IMR-90 (cell line): ENCODE data around the gene LTBP4. TPM values are rescaled to one million over a fixed set of nuclear protein-coding genes. Genes with fewer than 3 reads are reported as not detected.

Experiments used
- ATAC-seq: fragments of 200-7000 bp; cut with Tn5 transposase; 2 replicates; pipeline ENCODE4 v1.9.1; 2020; ENCODE audit warnings: low read depth, mild to moderate bottlenecking, moderate library complexity
- BruUV-seq: library from RNA; stranded (reverse); fragments of 400-500 nt; replicated peaks from 2 replicates; lab custom pipeline; 2021; lab: Mats Ljungman, UMichigan
- CTCF ChIA-PET: fragments of 300-600 bp; formaldehyde crosslinking; extraction: SDS; loops from one replicate; lab custom pipeline; 2021; ENCODE audit warnings: antibody characterized with exemption; lab: Yijun Ruan, JAX
- POLR2A ChIA-PET: fragments of 300-600 bp; sonication (Branson Sonifier 250); formaldehyde crosslinking; loops from one replicate; lab custom pipeline; 2022; ENCODE audit warnings: antibody characterized with exemption; ENCODE audit not compliant: unreplicated experiment; lab: Charles Lee
- DNase-seq: peaks from one replicate; pipeline ENCODE4 v3.0.0; 2013
- H2AFZ ChIP-seq: replicated peaks from 2 replicates; pipeline ENCODE3; 2013; ENCODE audit warnings: low read length, mild to moderate bottlenecking; ENCODE audit not compliant: poor library complexity
- H2AK5ac ChIP-seq: 2 replicates; pipeline ENCODE4 v1.6.1; 2013; ENCODE audit warnings: low read depth, low read length, inconsistent platforms
- H2AK9ac ChIP-seq: replicated peaks from 2 replicates; pipeline ENCODE3; 2013; ENCODE audit warnings: mild to moderate bottlenecking, low read depth, low read length, moderate library complexity; ENCODE audit not compliant: poor library complexity
- H2BK120ac ChIP-seq: 2 replicates; pipeline ENCODE4 v1.6.1; 2013; ENCODE audit warnings: low read depth, low read length, inconsistent platforms
- H2BK15ac ChIP-seq: 3 replicates; pipeline ENCODE4 v1.6.1; 2013; ENCODE audit warnings: low read depth, low read length, inconsistent platforms
- H2BK20ac ChIP-seq: 2 replicates; pipeline ENCODE4 v1.6.1; 2013; ENCODE audit warnings: low read depth, mild to moderate bottlenecking, inconsistent platforms, low read length, moderate library complexity
- H2BK5ac ChIP-seq: 2 replicates; pipeline ENCODE4 v1.6.1; 2013; ENCODE audit warnings: mild to moderate bottlenecking, low read depth, low read length, inconsistent platforms; ENCODE audit not compliant: poor library complexity, severe bottlenecking
- H3K14ac ChIP-seq: replicated peaks from 2 replicates; pipeline ENCODE4 v1.6.1; 2013; ENCODE audit warnings: low read depth, low read length, inconsistent platforms
- H3K18ac ChIP-seq: 2 replicates; pipeline ENCODE4 v1.6.1; 2013; ENCODE audit warnings: low read depth, low read length, control low read depth
- H3K23ac ChIP-seq: 2 replicates; pipeline ENCODE4 v1.6.1; 2013; ENCODE audit warnings: low read depth, low read length, inconsistent platforms
- H3K27ac ChIP-seq: 2 replicates; pipeline ENCODE4 v1.5.1; 2013; ENCODE audit warnings: mild to moderate bottlenecking, control low read depth, low read length; ENCODE audit not compliant: insufficient read depth
- H3K27me3 ChIP-seq: 2 replicates; pipeline ENCODE4 v1.6.1; 2013; ENCODE audit warnings: low read length; ENCODE audit not compliant: control insufficient read depth, insufficient read depth
- H3K36me3 ChIP-seq: 2 replicates; pipeline ENCODE4 v1.6.1; 2013; ENCODE audit warnings: low read length, mixed read lengths; ENCODE audit not compliant: control insufficient read depth, insufficient read depth
- H3K4ac ChIP-seq: 2 replicates; pipeline ENCODE4 v1.6.1; 2013; ENCODE audit warnings: low read depth, low read length, inconsistent platforms
- H3K4me1 ChIP-seq: 2 replicates; pipeline ENCODE4 v1.6.1; 2013; ENCODE audit warnings: low read length, mixed read lengths; ENCODE audit not compliant: control insufficient read depth, insufficient read depth
- H3K4me2 ChIP-seq: 2 replicates; pipeline ENCODE4 v1.6.1; 2013; ENCODE audit warnings: low read depth, mild to moderate bottlenecking, control low read depth, low read length, moderate library complexity
- H3K4me3 ChIP-seq: 2 replicates; pipeline ENCODE4 v1.5.1; 2013; ENCODE audit warnings: low read depth, mild to moderate bottlenecking, control low read depth, low read length, moderate library complexity; ENCODE audit not compliant: insufficient read depth
- H3K56ac ChIP-seq: 2 replicates; pipeline ENCODE4 v1.6.1; 2013; ENCODE audit warnings: low read length, inconsistent platforms; ENCODE audit not compliant: insufficient read depth; ENCODE audit errors: extremely low read depth
- H3K79me1 ChIP-seq, 2 experiments: 2 replicates each; pipeline ENCODE4 v1.6.1; 2013; ENCODE audit warnings: low read length in 2 of 2, inconsistent platforms in 1 of 2, low read depth in 1 of 2
- H3K9ac ChIP-seq: 2 replicates; pipeline ENCODE4 v1.6.1; 2013; ENCODE audit warnings: low read depth, low read length, control low read depth
- H3K9me1 ChIP-seq: 2 replicates; pipeline ENCODE4 v1.6.1; 2013; ENCODE audit warnings: low read length, inconsistent platforms; ENCODE audit not compliant: insufficient read depth
- H3K9me3 ChIP-seq: 2 replicates; pipeline ENCODE4 v1.6.1; 2013; ENCODE audit warnings: low read length; ENCODE audit not compliant: control insufficient read depth, insufficient read depth
- H4K20me1 ChIP-seq: 2 replicates; pipeline ENCODE4 v1.6.1; 2013; ENCODE audit warnings: low read length, inconsistent platforms; ENCODE audit not compliant: insufficient read depth
- H4K5ac ChIP-seq: 2 replicates; pipeline ENCODE4 v1.6.1; 2013; ENCODE audit warnings: mild to moderate bottlenecking, low read depth, low read length, control low read depth
- H4K8ac ChIP-seq, 2 experiments: 2 replicates each; pipeline ENCODE4 v1.6.1; 2013; ENCODE audit warnings: low read depth in 2 of 2, low read length in 2 of 2, control low read depth in 1 of 2, inconsistent platforms in 1 of 2
- H4K91ac ChIP-seq: 2 replicates; pipeline ENCODE4 v1.6.1; 2013; ENCODE audit warnings: low read depth, low read length, inconsistent platforms; ENCODE audit not compliant: insufficient read depth
- BHLHE40 ChIP-seq: fragments of 150-350 bp; IDR thresholded peaks from 2 replicates; pipeline ENCODE4 v1.6.1; 2016; ENCODE audit warnings: mild to moderate bottlenecking, low read depth, low read length
- CEBPB ChIP-seq: IDR thresholded peaks from 2 replicates; pipeline ENCODE4 v1.6.1; 2012; ENCODE audit warnings: low read depth, low read length, improper control_type of control experiment
- CHD1 ChIP-seq: IDR thresholded peaks from 2 replicates; pipeline ENCODE4 v1.6.1; 2012; ENCODE audit warnings: low read depth, low read length, improper control_type of control experiment
- FOS ChIP-seq: fragments of 150-350 bp; IDR thresholded peaks from 2 replicates; pipeline ENCODE4 v1.6.1; 2016; ENCODE audit warnings: low read depth, low read length
- MAFK ChIP-seq: IDR thresholded peaks from 2 replicates; pipeline ENCODE4 v1.6.1; 2012; ENCODE audit warnings: low read depth, low read length, improper control_type of control experiment
- MAZ ChIP-seq: IDR thresholded peaks from 2 replicates; pipeline ENCODE4 v1.6.1; 2012; ENCODE audit warnings: low read depth, mild to moderate bottlenecking, low read length, improper control_type of control experiment, moderate library complexity, borderline replicate concordance
- MXI1 ChIP-seq: IDR thresholded peaks from 2 replicates; pipeline ENCODE4 v1.6.1; 2012; ENCODE audit warnings: low read depth, mild to moderate bottlenecking, low read length, moderate library complexity, borderline replicate concordance
- POLR2A ChIP-seq: IDR thresholded peaks from 2 replicates; pipeline ENCODE4 v1.6.1; 2012; ENCODE audit warnings: mild to moderate bottlenecking, low read depth, low read length
- RAD21 ChIP-seq: IDR thresholded peaks from 2 replicates; pipeline ENCODE4 v1.6.1; 2012; ENCODE audit warnings: low read length, improper control_type of control experiment
- SMC3 ChIP-seq: fragments of 150-350 bp; IDR thresholded peaks from 2 replicates; pipeline ENCODE4 v1.6.1; 2016; ENCODE audit warnings: low read depth, mild to moderate bottlenecking, antibody characterized with exemption, low read length, moderate library complexity
- WGBS, 2 experiments: methylation state at CpG; one replicate each; pipeline versions ENCODE4 v1.1.5 to v1.1.7; 2013; ENCODE audit warnings: missing lambda C conversion rate in 2 of 2; ENCODE audit not compliant: insufficient read length in 1 of 2; ENCODE audit errors: extremely low coverage in 2 of 2; 5-methylcytosine and 5-hydroxymethylcytosine counted together
- dilution Hi-C: fragments of 300-500 bp; cut with HindIII; formaldehyde crosslinking; loops from one replicate; pipeline ENCODE4 v1.14.3; 2018; ENCODE audit warnings: low sequenced_read_pairs; ENCODE audit not compliant: unreplicated experiment
- in situ Hi-C: fragments of 300-500 bp; cut with MboI; formaldehyde crosslinking; loops from 3 replicates; pipeline ENCODE4 v1.14.3; 2019; ENCODE audit warnings: low sequenced_read_pairs, inconsistent platforms, mixed read lengths
- intact Hi-C: fragments of 100-400 bp; cut with micrococcal nuclease; formaldehyde crosslinking; loops from 2 replicates; pipeline ENCODE4 v1.10.0; 2022
- polyA plus RNA-seq, 3 experiments: library from polyadenylated mRNA; depleted of rRNA; stranded (reverse); fragments of >200 nt; gene quantifications; 2 replicates each; pipeline ENCODE4 v1.2.3, GENCODE V29; 2012; ENCODE audit warnings: low replicate concordance in 1 of 3
- total RNA-seq: library from RNA; depleted of rRNA; stranded (reverse); fragments of >200 nt; gene quantifications from 2 replicates; pipeline ENCODE4 v1.2.3, GENCODE V29; 2012
- TF ChIP-seq, protein P1 (sequence below): fragments of 150-350 bp; IDR thresholded peaks from 2 replicates; pipeline ENCODE4 v1.6.1; 2017; ENCODE audit warnings: mild to moderate bottlenecking, antibody characterized with exemption, low read length, low read depth
- TF ChIP-seq, protein P2 (sequence below): conservative IDR thresholded peaks from 2 replicates; pipeline ENCODE4 v1.5.1; 2012; ENCODE audit warnings: mild to moderate bottlenecking, low read depth, low read length, improper control_type of control experiment
- TF ChIP-seq, protein P3 (sequence below): fragments of 150-350 bp; IDR thresholded peaks from 2 replicates; pipeline ENCODE4 v1.6.1; 2016; ENCODE audit warnings: low read depth, mild to moderate bottlenecking, low read length, moderate library complexity, borderline replicate concordance

Gene LTBP4
- total and polyA plus RNA-seq, 2 of the 4 experiments (the other 2 are of a cell fraction) = 14.7 to 70.3 TPM

DNA sequence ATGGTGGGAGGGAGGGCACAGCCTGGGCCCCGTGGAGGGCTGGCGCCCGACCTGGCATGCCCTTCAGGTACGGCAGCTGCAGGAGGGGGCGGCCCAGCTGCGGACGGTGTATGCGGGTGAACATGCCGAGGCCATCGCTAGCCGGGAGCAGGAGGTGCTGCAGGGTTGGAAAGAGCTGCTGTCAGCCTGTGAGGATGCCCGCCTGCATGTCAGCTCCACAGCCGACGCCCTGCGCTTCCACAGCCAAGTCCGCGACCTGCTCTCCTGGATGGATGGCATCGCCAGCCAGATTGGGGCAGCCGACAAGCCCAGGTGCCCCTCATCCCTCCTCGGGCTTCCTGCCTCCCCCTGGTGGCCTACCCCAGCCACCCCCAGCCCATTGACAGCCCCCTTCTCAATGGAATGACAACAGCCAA is 41.1 kb upstream of the LTBP4 start:
- Histone ChIP-seq H4K8ac (no peak overlapping the region), H2AK9ac (no peak overlapping the region), H2BK120ac (no peak overlapping the region), H2AFZ (no peak overlapping the region), H4K91ac (no peak overlapping the region), H3K4me2 (no peak overlapping the region), H3K79me1 (no peaks in the 10 kb centered on the region), H3K27ac (no peak overlapping the region), H3K14ac (no peak overlapping the region), H3K9me1 (no peaks in the 10 kb centered on the region), H3K36me3 (no peaks in the 10 kb centered on the region), H3K27me3 (peaks cover 39% of the 10 kb centered on the region), H3K4me1 (no peaks in the 10 kb centered on the region), H3K23ac (no peak overlapping the region), H4K5ac (no peak overlapping the region), H3K18ac (no peak overlapping the region), H2BK15ac (no peak overlapping the region), H3K9me3 (no peaks in the 10 kb centered on the region), H2AK5ac (no peak overlapping the region), H3K9ac (no peak overlapping the region), H3K4ac (no peak overlapping the region), H2BK5ac (no peak overlapping the region), H2BK20ac (no peak overlapping the region), H3K56ac (no peak overlapping the region), H4K20me1 (no peaks in the 10 kb centered on the region), H3K4me3 (no peak overlapping the region)
- ChIA-PET CTCF (interaction anchor here (0.7 kb wide), 1 partner anchor 38 kb away, joined by 3 read pairs; no protein-coding TSS in a partner anchor), POLR2A (no interaction called here)
- ATAC-seq = no peak
- 26% methylated on average over 5 of the region's 20 CpGs; no CpG with 5 or more reads in 1 of the 2 experiments for WGBS, 2 experiments
- dilution Hi-C loops = no loop called here
- in situ Hi-C loops = no loop called here
- TF ChIP-seq POLR2A = no peak
- no peak for TF ChIP-seq MAZ
- TF ChIP-seq MXI1 = no peak
- TF ChIP-seq, protein P1, sequence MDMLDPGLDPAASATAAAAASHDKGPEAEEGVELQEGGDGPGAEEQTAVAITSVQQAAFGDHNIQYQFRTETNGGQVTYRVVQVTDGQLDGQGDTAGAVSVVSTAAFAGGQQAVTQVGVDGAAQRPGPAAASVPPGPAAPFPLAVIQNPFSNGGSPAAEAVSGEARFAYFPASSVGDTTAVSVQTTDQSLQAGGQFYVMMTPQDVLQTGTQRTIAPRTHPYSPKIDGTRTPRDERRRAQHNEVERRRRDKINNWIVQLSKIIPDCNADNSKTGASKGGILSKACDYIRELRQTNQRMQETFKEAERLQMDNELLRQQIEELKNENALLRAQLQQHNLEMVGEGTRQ = no peak
- no peak for TF ChIP-seq FOS
- TF ChIP-seq, protein P2, sequence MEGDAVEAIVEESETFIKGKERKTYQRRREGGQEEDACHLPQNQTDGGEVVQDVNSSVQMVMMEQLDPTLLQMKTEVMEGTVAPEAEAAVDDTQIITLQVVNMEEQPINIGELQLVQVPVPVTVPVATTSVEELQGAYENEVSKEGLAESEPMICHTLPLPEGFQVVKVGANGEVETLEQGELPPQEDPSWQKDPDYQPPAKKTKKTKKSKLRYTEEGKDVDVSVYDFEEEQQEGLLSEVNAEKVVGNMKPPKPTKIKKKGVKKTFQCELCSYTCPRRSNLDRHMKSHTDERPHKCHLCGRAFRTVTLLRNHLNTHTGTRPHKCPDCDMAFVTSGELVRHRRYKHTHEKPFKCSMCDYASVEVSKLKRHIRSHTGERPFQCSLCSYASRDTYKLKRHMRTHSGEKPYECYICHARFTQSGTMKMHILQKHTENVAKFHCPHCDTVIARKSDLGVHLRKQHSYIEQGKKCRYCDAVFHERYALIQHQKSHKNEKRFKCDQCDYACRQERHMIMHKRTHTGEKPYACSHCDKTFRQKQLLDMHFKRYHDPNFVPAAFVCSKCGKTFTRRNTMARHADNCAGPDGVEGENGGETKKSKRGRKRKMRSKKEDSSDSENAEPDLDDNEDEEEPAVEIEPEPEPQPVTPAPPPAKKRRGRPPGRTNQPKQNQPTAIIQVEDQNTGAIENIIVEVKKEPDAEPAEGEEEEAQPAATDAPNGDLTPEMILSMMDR = no peak
- TF ChIP-seq SMC3 = no peak
- no peak for TF ChIP-seq BHLHE40
- no peak for TF ChIP-seq MAFK
- TF ChIP-seq CEBPB = no peak
- TF ChIP-seq CHD1 = no peak
- TF ChIP-seq RAD21 = no peak
- TF ChIP-seq, protein P3, sequence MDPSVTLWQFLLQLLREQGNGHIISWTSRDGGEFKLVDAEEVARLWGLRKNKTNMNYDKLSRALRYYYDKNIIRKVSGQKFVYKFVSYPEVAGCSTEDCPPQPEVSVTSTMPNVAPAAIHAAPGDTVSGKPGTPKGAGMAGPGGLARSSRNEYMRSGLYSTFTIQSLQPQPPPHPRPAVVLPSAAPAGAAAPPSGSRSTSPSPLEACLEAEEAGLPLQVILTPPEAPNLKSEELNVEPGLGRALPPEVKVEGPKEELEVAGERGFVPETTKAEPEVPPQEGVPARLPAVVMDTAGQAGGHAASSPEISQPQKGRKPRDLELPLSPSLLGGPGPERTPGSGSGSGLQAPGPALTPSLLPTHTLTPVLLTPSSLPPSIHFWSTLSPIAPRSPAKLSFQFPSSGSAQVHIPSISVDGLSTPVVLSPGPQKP = no peak
- intact Hi-C loops = no loop called here
- BruUV-seq = no TSS peak
- no peak for DNase-seq
